Sigmoid colon (tissue), 7 donors: ENCODE measurements around the gene CDC14A. TPM values are rescaled to one million over a fixed set of nuclear protein-coding genes. Genes with fewer than 3 reads are reported as not detected.
"Not testable (repeated sequence)": the region's sequence is repeated elsewhere in the genome, so short reads cannot be mapped to it uniquely, and the experiment has no call there.

ENCODE experiments used
- DNase-seq: peaks from one replicate; pipeline ENCODE4 v3.0.0-alpha.2; 2019
- H3K27ac ChIP-seq, 4 donors: fragments of 200-600 bp; sonication (generic); one replicate each; pipeline ENCODE4 v1.5.1; 2016 to 2019; ENCODE audit warnings: mild to moderate bottlenecking in 1 of 4
- H3K27me3 ChIP-seq, 3 donors: fragments of 200-600 bp; sonication (generic); one replicate each; pipeline ENCODE4 v1.5.1; 2019; ENCODE audit warnings: mild to moderate bottlenecking in 1 of 3
- H3K36me3 ChIP-seq, 4 donors: fragments of 200-600 bp; sonication (generic); one replicate each; pipeline ENCODE4 v1.5.1; 2016 to 2019
- H3K4me1 ChIP-seq, 4 donors: fragments of 200-600 bp; sonication (generic); one replicate each; pipeline ENCODE4 v1.5.1; 2017 to 2019
- H3K4me3 ChIP-seq, 4 donors: fragments of 200-600 bp; sonication (generic); one replicate each; pipeline ENCODE4 v1.5.1; 2017 to 2019; ENCODE audit warnings: mild to moderate bottlenecking in 2 of 4, moderate library complexity in 1 of 4
- H3K9me3 ChIP-seq, 4 donors: fragments of 200-600 bp in 3 of 4; sonication (generic) in 3 of 4; one replicate each; pipeline versions ENCODE4 v1.5.1 to v1.6.1; 2013 to 2019
- CTCF ChIP-seq, 4 experiments: fragments of 450-650 bp in 3 of 4; fragments of 200-600 bp in 1 of 4; IDR thresholded peaks; one replicate each; pipeline ENCODE4 v1.5.1; 2016 to 2019; ENCODE audit warnings: antibody characterized with exemption in 4 of 4, mild to moderate bottlenecking in 3 of 4, moderate library complexity in 2 of 4
- EP300 ChIP-seq, 4 donors: sonication (generic); formaldehyde crosslinking; IDR thresholded peaks; one replicate each; pipeline ENCODE4 v1.6.1; 2017; ENCODE audit warnings: antibody characterized with exemption in 4 of 4
- POLR2A ChIP-seq, 2 donors: fragments of 450-650 bp; IDR thresholded peaks; one replicate each; pipeline ENCODE4 v1.6.1; 2016; ENCODE audit warnings: antibody characterized with exemption in 2 of 2, mild to moderate bottlenecking in 2 of 2, moderate library complexity in 2 of 2
- POLR2AphosphoS5 ChIP-seq, 4 donors: sonication (generic); formaldehyde crosslinking; IDR thresholded peaks; one replicate each; pipeline ENCODE4 v1.6.1; 2017; ENCODE audit warnings: antibody characterized with exemption in 4 of 4
- WGBS, 2 donors: extraction: QIAGEN DNeasy Blood & Tissue Kit; methylation state at CpG; one replicate each; pipeline ENCODE4 v1.1.7; 2013; 5-methylcytosine and 5-hydroxymethylcytosine counted together
- intact Hi-C: fragments of 100-400 bp; cut with DNase I; formaldehyde crosslinking; loops from one replicate; pipeline ENCODE4 v1.15.1; 2023
- polyA plus RNA-seq, 3 donors: library from polyadenylated mRNA; stranded (reverse); fragments of 200-250 nt; gene quantifications; one replicate each; pipeline ENCODE4 v1.2.3, GENCODE V29; 2013
- total RNA-seq, 4 donors: library from RNA; depleted of rRNA; stranded (reverse); fragments of >200 nt; gene quantifications; one replicate each; pipeline ENCODE4 v1.1.0, GENCODE V29; 2016
- donor health status: healthy with polysubstance abuse.
- donor health status: Bipolar disorder and iron deficiency.
- donor health status: healthy.

CDC14A gene
- total and polyA plus RNA-seq, 7 donors: 4.6 to 22.7 (median 11.8) TPM

GRCh38 chr1:100322436-100323211, 29.7 kb upstream of the CDC14A start:
- WGBS, 2 donors: 25 to 73% methylated on average over 1 of the region's 1 CpG
- Histone ChIP-seq H3K4me1 (peaks cover 0 to 6% (median 3%) of the 10 kb centered on the region in 4 donors), H3K4me3 (no peak overlapping the region), H3K27ac (peak overlapping the region in 1 of 4 donors; percentile 11), H3K27me3 (no peaks in the 10 kb centered on the region), H3K9me3 (peaks cover 0 to 3% (median 0%) of the 10 kb centered on the region in 4 donors), H3K36me3 (no peaks in the 10 kb centered on the region)
- intact Hi-C loops: no loop called here
- TF ChIP-seq POLR2AphosphoS5 (IDR thresholded peaks at IDR 0.05) (peak in 1 of 4 donors; percentile 16), POLR2A (IDR thresholded peaks at IDR 0.05) (no peak)
- no peak for DNase-seq

GRCh38 chr1:100323419-100324106, 28.7 kb upstream of the CDC14A start:
- intact Hi-C loops: no loop called here
- peak overlapping the region in 3 of 4 donors; percentile 12 to 28 (median 19) for H3K27ac ChIP-seq
- 84 to 86% methylated on average over 6 of the region's 6 CpGs for WGBS, 2 donors
- no peaks in the 10 kb centered on the region for H3K36me3 ChIP-seq
- peaks cover 0 to 3% (median 0%) of the 10 kb centered on the region in 4 donors for H3K9me3 ChIP-seq
- H3K4me1 ChIP-seq: peaks cover 0 to 6% (median 3%) of the 10 kb centered on the region in 4 donors
- TF ChIP-seq CTCF (IDR thresholded peaks at IDR 0.05) (no peak), POLR2AphosphoS5 (IDR thresholded peaks at IDR 0.05) (no peak)
- H3K4me3 ChIP-seq: no peak overlapping the region
- no peaks in the 10 kb centered on the region for H3K27me3 ChIP-seq
- DNase-seq: no peak

- Histone ChIP-seq H3K27ac (no peak overlapping the region), H3K9me3 (no peaks in the 10 kb centered on the region), H3K4me1 (peaks cover 0 to 6% (median 3%) of the 10 kb centered on the region in 4 donors), H3K4me3 (no peak overlapping the region), H3K27me3 (no peaks in the 10 kb centered on the region), H3K36me3 (no peaks in the 10 kb centered on the region)
- no peak for TF ChIP-seq EP300 (IDR thresholded peaks at IDR 0.05)
- no peak for TF ChIP-seq POLR2AphosphoS5 (IDR thresholded peaks at IDR 0.05)
- no peak for TF ChIP-seq CTCF (IDR thresholded peaks at IDR 0.05)
- no peak for TF ChIP-seq POLR2A (IDR thresholded peaks at IDR 0.05)
- WGBS, 2 donors: 89 to 90% methylated on average over 7 of the region's 7 CpGs
- DNase-seq: no peak
- intact Hi-C loops: no loop called here
Measured at GRCh38 chr1:100325415-100326324, 26.6 kb upstream of the CDC14A start.

GRCh38 chr1:100326325-100326670, 26.0 kb upstream of the CDC14A start:
- H3K27ac ChIP-seq, H3K4me1 ChIP-seq, H3K27me3 ChIP-seq, H3K4me3 ChIP-seq, H3K36me3 ChIP-seq, intact Hi-C loops, H3K9me3 ChIP-seq, DNase-seq: not testable (repeated sequence)
- 88 to 97% methylated on average over 1 of the region's 1 CpG for WGBS, 2 donors

- intact Hi-C loops: no loop called here
- Histone ChIP-seq H3K4me3 (no peak overlapping the region), H3K27me3 (no peaks in the 10 kb centered on the region), H3K27ac (no peak overlapping the region), H3K36me3 (no peaks in the 10 kb centered on the region), H3K9me3 (no peaks in the 10 kb centered on the region), H3K4me1 (peaks cover 0 to 6% (median 3%) of the 10 kb centered on the region in 4 donors)
- TF ChIP-seq POLR2A (IDR thresholded peaks at IDR 0.05) (no peak), POLR2AphosphoS5 (IDR thresholded peaks at IDR 0.05) (no peak), CTCF (IDR thresholded peaks at IDR 0.05) (no peak)
- WGBS, 2 donors: 81 to 85% methylated on average over 1 of the region's 1 CpG
- no peak for DNase-seq
Measured at GRCh38 chr1:100328133-100328532, 24.2 kb upstream of the CDC14A start.

GRCh38 chr1:100331146-100331545, 21.2 kb upstream of the CDC14A start:
- H3K9me3 ChIP-seq, intact Hi-C loops, H3K27ac ChIP-seq, DNase-seq, H3K27me3 ChIP-seq, H3K4me3 ChIP-seq, H3K36me3 ChIP-seq, H3K4me1 ChIP-seq: not testable (repeated sequence)
- WGBS, 2 donors: 21 to 48% methylated on average over 2 of the region's 2 CpGs
